CMK (cell line): Measurements from ENCODE around the gene NELL1.

ENCODE experiments used
- DNase-seq: peaks from one replicate; pipeline ENCODE4 v3.0.0-alpha.2; 2010; ENCODE audit warnings: low read depth

NELL1 gene

DNA sequence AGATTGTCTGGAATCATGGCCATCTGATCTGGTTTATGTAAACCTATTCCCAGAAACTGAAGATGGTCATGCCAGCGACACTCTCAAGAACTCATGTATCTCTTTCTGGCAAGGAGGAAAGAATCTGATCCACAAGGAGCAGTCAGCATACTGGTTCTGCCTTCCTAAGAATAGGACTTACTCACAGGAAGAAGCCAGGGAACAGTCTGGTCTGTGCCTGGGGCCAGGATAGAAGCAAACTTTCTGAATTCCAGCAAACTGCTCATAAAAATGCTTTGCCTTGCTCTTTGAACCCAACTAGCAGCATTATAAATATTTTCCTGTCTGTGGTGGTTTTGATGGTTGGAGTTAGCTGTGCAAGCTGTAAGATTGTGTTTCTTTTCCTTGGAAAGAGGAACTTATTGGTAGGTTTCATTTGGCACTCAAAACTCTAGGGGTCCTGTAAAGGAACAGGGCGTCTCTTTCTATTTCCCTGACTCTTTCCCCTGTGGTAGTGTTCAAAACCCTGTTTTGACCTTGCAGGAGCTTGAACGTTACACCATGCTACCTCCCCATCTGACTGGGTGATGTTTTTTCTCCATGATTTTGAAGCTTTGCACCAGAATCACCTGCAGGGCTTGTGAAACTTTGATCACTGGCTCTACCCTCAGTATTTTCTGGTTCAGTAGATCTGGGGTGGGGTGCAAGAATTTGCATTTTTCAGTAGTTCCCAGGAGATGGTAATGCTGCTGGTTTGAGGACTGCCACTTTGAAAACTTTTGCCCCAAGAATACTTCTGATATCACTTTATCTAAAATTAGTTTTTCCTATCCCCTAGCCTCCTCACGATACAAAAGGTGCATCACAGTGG, 895.7 kb downstream of the NELL1 start:
- no peak for DNase-seq

DNA sequence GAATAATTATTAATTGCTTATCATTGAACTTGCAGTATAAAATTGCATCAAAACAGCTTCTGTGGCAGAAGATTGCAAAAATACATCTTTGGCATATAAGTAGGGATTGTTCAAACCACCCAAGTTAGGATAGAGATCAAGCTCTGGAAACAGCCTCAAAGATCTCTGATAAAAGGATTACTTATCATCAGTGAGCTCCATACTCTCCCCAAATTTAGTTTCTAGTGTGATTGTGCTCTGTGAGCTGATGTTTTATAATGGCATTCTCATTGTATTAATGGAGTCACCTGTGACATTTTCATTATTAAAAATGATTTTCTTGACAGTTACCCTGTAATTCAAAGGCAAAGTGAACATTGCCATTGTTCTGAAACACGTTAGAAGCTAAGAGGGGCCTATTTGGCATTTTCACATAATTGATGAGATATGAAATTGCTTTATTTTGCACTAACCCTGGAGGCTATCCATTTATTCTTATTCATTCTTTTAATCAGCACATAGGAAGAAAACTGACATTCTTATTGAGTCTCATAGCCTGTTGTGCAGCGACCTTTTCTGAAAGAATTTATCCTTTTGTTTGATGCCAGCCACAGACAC, 897.2 kb downstream of the NELL1 start:
- no peak for DNase-seq

DNA sequence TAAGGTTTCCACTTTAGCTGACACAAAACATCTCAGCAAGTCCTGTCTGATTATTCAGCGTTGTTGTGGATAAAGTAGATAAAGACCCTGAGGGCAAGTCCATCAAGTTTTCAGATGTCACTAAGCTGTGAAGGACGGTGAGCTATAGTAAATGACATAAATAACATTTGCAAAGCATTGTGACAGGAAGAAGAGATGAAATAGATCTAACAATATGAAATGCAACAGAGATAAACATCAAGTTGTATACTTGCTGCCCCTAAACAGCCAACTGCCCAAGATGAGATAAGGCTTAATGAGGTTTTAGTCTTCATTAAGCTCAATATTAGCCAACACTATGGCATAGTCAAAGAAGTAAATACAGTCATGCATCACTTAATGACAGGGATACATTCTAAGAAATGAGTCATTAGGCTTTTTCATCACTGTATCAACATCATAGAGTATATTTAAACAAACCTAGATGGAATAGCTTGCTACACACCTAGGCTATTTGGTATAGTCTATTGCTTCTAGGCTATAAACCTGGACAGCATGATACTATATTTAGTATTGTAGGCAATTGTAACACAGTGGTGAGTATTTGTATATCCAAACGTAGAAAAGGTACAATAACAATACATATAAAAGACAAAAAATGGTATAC, 898.4 kb downstream of the NELL1 start:
- DNase-seq = no peak

DNA sequence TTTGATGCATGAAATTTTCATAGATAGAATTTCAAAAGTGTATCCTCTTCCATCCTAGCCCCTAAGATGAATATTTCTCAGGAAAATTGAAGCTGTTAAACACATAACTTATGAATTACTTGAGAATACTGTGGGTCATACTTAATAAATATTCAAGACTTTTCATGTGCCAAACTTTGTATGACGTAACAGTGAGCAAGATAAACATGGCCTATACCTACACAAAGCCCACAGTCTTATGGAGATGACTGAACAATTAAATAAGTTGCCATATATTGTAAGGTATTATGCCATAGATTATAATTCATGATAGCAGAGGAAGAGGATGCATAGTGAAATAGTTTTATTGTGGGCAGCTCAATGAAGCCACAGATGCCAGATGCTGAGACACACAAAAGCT, 902.8 kb downstream of the NELL1 start:
- no peak for DNase-seq

DNA sequence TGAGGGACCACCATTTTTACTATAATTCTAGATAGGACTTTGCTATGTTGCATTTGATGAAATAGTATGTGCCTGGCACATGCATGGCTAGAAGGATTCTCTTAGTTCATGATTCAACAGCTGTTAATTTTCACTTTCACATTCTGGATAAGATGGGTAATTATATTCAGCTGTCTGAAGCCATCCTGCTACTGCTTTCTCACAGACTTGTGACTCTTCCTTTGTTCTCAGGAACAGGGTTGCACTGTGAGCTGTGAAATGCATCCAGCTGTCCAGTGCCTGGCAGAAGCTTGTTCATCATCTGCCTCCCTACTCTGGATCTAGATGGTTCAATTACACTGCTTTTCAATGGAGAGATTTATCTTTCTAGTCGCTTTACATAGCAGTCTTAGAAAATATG, 913.4 kb downstream of the NELL1 start:
- DNase-seq = no peak

DNA sequence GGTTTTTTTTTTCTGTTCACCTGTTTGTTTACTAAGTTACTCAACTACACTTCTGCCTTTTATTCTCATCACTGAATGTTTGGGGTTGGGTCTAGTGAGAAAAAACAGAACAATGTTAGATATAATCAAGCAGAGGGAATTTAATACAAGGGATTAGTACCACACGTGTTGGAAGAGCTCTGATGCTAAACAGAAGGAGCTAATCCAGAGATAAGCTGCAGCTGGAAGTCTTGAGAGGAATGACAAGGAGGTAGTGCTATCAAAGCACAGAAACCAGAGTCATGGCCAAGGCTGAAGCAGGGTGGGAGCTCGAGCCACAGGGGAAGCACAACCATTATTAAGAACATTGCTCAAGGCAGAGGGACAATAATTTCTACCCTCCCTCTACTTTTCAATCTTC, 919.4 kb downstream of the NELL1 start:
- no peak for DNase-seq

DNA sequence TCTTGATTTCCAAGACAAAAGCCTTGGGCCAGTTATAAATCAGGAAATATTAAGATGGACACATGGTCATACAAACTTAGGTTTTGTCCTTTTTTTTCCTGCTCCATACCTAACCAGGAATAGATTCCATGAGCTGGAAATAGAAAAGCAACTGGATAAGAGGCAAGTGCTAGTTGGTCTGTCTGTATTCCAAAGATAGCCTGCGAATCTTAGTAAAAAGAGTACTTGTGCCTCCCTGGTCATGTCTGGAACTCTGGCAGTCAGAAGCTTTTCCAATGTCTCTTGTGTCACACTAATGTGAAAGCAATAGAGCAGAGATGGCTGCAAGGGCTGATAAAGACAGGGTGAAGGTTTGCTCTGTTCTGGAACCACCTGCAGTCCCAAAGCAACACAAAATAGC, 933.3 kb downstream of the NELL1 start:
- DNase-seq = no peak

DNA sequence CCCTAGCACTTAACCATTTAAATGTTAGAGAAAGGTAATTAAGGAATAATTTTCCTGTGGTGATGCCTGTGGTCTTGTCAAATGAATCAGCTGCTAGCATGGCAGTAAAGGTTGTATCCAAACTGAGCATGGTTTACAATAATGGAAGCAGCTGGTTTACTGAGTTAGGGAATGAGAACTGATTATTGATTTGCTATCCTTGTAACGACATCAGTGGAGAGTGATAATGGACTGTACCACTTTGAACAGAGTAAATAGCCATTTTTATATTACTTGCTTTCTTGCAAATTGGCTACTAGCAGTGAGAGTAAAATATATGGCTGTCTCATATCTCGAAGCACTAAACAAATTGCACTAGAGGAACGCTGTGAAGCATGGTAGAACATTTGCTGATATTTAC, 934.5 kb downstream of the NELL1 start:
- DNase-seq = no peak

DNA sequence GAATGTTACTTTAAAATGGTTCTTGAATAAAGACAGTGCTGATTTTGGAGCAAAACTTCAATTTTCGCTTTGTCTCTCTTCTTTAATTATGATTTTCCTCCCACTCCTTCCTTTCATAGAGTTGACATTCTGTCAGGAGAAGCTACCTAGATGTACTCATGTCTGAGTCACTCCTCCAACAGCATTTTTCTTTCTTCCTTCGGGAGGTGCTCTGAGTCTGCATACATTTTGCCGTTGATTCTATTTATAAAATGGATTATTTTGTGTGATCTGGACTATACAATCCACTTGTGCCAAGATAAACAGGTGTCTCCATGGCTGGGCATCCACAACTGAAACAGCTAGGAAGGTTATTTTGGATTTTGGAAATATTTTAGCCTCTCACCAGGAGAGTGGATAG, 935.2 kb downstream of the NELL1 start:
- no peak for DNase-seq

DNA sequence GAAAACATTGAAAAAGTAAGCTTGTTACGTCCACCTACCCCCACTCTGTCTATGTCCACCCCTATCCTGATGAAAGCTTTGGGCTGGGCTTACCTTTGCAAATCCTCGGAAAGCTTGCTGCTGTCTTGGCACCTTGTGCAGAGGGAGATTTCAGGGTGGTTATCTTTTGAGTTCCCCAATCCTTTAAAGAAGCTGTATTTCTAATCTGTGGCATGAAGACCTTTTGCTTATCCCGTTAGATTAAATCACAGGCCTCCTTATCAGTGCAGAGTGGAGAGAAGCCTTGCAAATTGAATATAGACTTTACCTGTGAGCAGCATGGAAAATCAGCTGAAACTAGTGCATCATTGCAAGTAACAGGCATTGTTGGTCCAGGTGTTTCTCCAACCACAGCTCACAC, 942.9 kb downstream of the NELL1 start:
- DNase-seq = no peak

DNA sequence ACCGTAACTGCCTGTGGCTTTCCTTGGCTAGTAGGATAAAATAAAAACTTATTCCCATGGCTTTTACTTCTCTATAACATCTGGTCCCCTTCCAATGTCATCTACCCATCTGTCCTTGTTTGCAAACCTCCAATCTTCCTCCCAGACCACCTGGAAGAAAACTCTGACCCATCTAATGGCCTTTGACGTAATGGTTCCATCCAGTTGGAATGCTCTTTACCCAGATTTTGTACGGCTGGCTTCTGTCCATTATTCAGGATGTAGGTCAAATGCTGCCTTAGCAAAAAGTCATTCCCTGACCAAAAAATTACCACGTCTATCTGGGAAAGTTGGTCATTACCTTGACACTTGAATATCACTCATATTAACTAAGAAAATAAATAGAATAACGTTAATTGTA, 945.6 kb downstream of the NELL1 start:
- no peak for DNase-seq

DNA sequence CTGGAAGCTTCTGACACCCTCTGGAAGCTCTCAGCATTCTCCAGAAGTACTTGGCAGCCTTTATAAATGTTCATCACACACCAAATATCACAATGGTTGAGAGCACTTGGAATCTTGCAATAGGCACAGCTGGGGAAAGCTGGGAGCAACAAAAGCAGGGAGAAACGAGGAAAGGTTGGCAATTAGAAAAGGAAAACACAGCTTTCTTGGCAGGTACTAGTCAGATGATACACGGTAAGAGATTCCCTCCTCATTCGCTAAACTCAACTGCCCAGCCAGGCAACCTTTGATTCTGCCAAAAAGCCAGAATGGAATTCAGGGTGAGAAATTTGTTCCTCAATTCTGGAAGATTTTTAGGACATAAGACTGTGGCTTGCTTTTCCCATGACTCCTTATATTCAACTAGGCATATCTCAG, 946.6 kb downstream of the NELL1 start:
- no peak for DNase-seq

DNA sequence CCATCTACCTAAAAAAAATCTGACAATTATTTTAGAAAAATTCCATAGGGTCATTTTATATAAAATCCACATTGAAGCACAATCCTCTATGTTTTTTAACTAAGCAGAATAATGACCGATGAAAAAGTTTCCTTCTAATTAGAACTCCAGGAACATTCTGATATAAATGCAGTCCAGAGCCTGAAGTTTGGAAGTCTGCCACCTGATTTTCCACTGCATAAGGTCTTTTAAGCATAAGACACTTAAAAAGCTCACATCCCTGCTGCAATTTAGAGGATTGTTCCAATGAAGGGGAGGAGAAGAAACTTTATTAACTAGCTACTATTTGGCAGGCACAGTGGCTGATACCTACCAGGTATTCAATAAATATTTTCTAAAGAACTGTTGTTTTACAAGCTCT, 953.2 kb downstream of the NELL1 start:
- no peak for DNase-seq

DNA sequence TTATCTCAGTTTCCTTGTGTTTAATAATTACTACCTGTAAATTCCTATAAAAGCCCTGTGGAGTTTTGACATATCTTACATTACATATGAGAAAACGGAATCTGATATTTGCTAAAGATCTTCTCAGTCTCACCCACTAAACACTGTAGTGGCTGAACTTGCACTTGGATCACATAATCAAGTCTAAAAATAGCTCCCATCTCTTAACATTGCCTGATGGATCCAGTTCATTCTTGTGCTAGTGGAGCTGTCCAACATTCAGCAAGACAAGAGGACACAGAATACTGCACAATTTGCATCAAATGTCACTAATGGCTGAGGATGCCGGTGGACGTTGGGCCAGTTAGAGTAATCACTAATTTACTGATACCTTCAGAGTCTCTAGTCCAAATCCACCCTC, 953.6 kb downstream of the NELL1 start:
- DNase-seq = no peak
